Measurements from ENCODE around the gene KRTAP3-3.

- no peak for TF ChIP-seq CTCF (IDR thresholded peaks at IDR 0.05; ENCODE audit: low read length)
- no peak for TF ChIP-seq EZH2 (optimal IDR thresholded peaks at IDR 0.05; ENCODE audit: low read depth, low read length)
Measured at GRCh38 chr17:40944531-40944930, 49.4 kb downstream of the KRTAP3-3 start.
